GM12878 (cell line): ENCODE data around the gene PLAC8L1. TPM values are rescaled to one million over a fixed set of nuclear protein-coding genes. Genes with fewer than 3 reads are reported as not detected.

ENCODE experiments used
- ATAC-seq: fragments of 200-7000 bp; cut with Tn5 transposase; 3 replicates; pipeline ENCODE4 v1.9.1; 2020; ENCODE audit warnings: mild to moderate bottlenecking, moderate library complexity
- BruUV-seq: library from RNA; stranded (reverse); fragments of 400-500 nt; replicated peaks from 2 replicates; lab custom pipeline; 2021; lab: Mats Ljungman, UMichigan
- CTCF ChIA-PET: fragments of 300-600 bp; sonication (Branson Sonifier 250); formaldehyde crosslinking; extraction: SDS; loops from one replicate; lab custom pipeline; 2021; ENCODE audit warnings: inconsistent platforms; lab: Yijun Ruan, JAX
- POLR2A ChIA-PET: fragments of 350-600 bp; formaldehyde crosslinking; extraction: SDS; loops from one replicate; lab custom pipeline; 2021; ENCODE audit warnings: inconsistent platforms; lab: Charles Lee
- RAD21 ChIA-PET: fragments of 300-600 bp; sonication (Branson Sonifier 250); formaldehyde crosslinking; loops from one replicate; lab custom pipeline; 2023; ENCODE audit warnings: antibody characterized with exemption; ENCODE audit not compliant: unreplicated experiment; lab: Charles Lee
- SMC1A ChIA-PET: fragments of 300-600 bp; sonication (Branson Sonifier 250); formaldehyde crosslinking; loops from one replicate; lab custom pipeline; 2023; ENCODE audit not compliant: unreplicated experiment, uncharacterized antibody; lab: Charles Lee
- DNase-seq: peaks from one replicate; pipeline ENCODE4 v3.0.0-alpha.2; 2011; ENCODE audit warnings: low read depth, low spot score
- FAIRE-seq: peaks from 3 replicates; lab custom pipeline; 2011; peaks lifted over from hg19 to GRCh38; lab: Jason Lieb, UNC
- H2AFZ ChIP-seq: 2 replicates; pipeline ENCODE4 v1.6.0; 2011; ENCODE audit warnings: low read depth, low read length, control low read depth; ENCODE audit not compliant: control insufficient read depth
- H3K27ac ChIP-seq: 2 replicates; pipeline ENCODE4 v1.5.1; 2011; ENCODE audit warnings: control low read depth; ENCODE audit not compliant: control insufficient read depth, insufficient read depth
- H3K27me3 ChIP-seq, 2 experiments: replicated peaks in 1 of 2; 2 replicates each; pipeline versions ENCODE4 v1.6.0 to v1.6.1; 2011; ENCODE audit warnings: low read length in 1 of 2; ENCODE audit not compliant: control insufficient read depth in 2 of 2, insufficient read depth in 2 of 2
- H3K36me3 ChIP-seq, 2 experiments: 2 replicates each; pipeline ENCODE4 v1.5.1; 2011; ENCODE audit warnings: low read length in 1 of 2; ENCODE audit not compliant: control insufficient read depth in 2 of 2, insufficient read depth in 2 of 2
- H3K4me1 ChIP-seq: 2 replicates; pipeline ENCODE4 v1.6.1; 2011; ENCODE audit warnings: mild to moderate bottlenecking, low read length, moderate library complexity, mixed read lengths; ENCODE audit not compliant: control insufficient read depth, insufficient read depth
- H3K4me2 ChIP-seq: 2 replicates; pipeline ENCODE4 v1.6.0; 2011; ENCODE audit warnings: control low read depth; ENCODE audit not compliant: control insufficient read depth, insufficient read depth
- H3K4me3 ChIP-seq: fragments of 200-600 bp; sonication (generic); 2 replicates; pipeline ENCODE4 v1.5.1; 2016
- H3K79me2 ChIP-seq: 2 replicates; pipeline ENCODE4 v1.6.0; 2011; ENCODE audit warnings: low read length; ENCODE audit not compliant: control insufficient read depth, insufficient read depth
- H3K9ac ChIP-seq: 2 replicates; pipeline ENCODE4 v1.8.0; 2011; ENCODE audit warnings: low read length, control low read depth, mixed read lengths; ENCODE audit not compliant: control insufficient read depth, insufficient read depth
- H3K9me3 ChIP-seq: replicated peaks from 3 replicates; pipeline ENCODE4 v1.5.1; 2011; ENCODE audit warnings: mild to moderate bottlenecking, low read length; ENCODE audit not compliant: control insufficient read depth, insufficient read depth
- H4K20me1 ChIP-seq: 2 replicates; pipeline ENCODE4 v1.6.0; 2011; ENCODE audit not compliant: control insufficient read depth, insufficient read depth
- CEBPB ChIP-seq, 2 experiments: fragments of 150-350 bp in 1 of 2; IDR thresholded peaks; 2 replicates each; pipeline ENCODE4 v1.6.1; 2012 to 2014; ENCODE audit warnings: low read depth in 2 of 2, low read length in 2 of 2, borderline replicate concordance in 1 of 2, inconsistent platforms in 1 of 2
- EP300 ChIP-seq, 2 experiments: fragments of 150-350 bp in 1 of 2; IDR thresholded peaks; 2 replicates each; pipeline ENCODE4 v1.6.1; 2011 to 2012; ENCODE audit warnings: low read depth in 2 of 2, low read length in 2 of 2, borderline replicate concordance in 1 of 2, improper control_type of control experiment in 1 of 2, inconsistent platforms in 1 of 2; ENCODE audit not compliant: control insufficient read depth in 1 of 2
- GABPA ChIP-seq: IDR thresholded peaks from 2 replicates; pipeline ENCODE4 v1.6.1; 2014; ENCODE audit warnings: antibody characterized with exemption, low read depth, mild to moderate bottlenecking, inconsistent platforms
- IRF3 ChIP-seq: fragments of 450-650 bp; IDR thresholded peaks from 2 replicates; pipeline ENCODE4 v1.6.1; 2014; ENCODE audit warnings: mild to moderate bottlenecking
- MEF2A ChIP-seq: IDR thresholded peaks from 2 replicates; pipeline ENCODE4 v1.6.1; 2011; ENCODE audit warnings: low read depth, mild to moderate bottlenecking, low read length, moderate library complexity; ENCODE audit not compliant: insufficient read depth
- MTA3 ChIP-seq: IDR thresholded peaks from 2 replicates; pipeline ENCODE4 v1.6.1; 2012; ENCODE audit warnings: low read length, inconsistent platforms, borderline replicate concordance
- PAX5 ChIP-seq: IDR thresholded peaks from 2 replicates; pipeline ENCODE4 v1.6.1; 2011; ENCODE audit warnings: low read depth, low read length, borderline replicate concordance
- PBX3 ChIP-seq: IDR thresholded peaks from 2 replicates; pipeline ENCODE4 v1.6.1; 2011; ENCODE audit warnings: mild to moderate bottlenecking, low read depth, low read length, moderate library complexity; ENCODE audit not compliant: insufficient replicate concordance
- RELA ChIP-seq: fragments of 450-650 bp; IDR thresholded peaks from 2 replicates; pipeline ENCODE4 v1.8.0; 2014; ENCODE audit warnings: borderline replicate concordance; ENCODE audit not compliant: partially characterized antibody
- RELB ChIP-seq: fragments of 450-650 bp; IDR thresholded peaks from 2 replicates; pipeline ENCODE4 v1.6.1; 2017; ENCODE audit warnings: low read depth, mild to moderate bottlenecking, moderate library complexity
- RUNX3 ChIP-seq: IDR thresholded peaks from 2 replicates; pipeline ENCODE4 v1.6.1; 2012; ENCODE audit warnings: low read length, inconsistent platforms
- SMC3 ChIP-seq: IDR thresholded peaks from 2 replicates; pipeline ENCODE4 v1.6.1; 2011; ENCODE audit warnings: low read length, improper control_type of control experiment, borderline replicate concordance
- SPI1 ChIP-seq: IDR thresholded peaks from 2 replicates; pipeline ENCODE4 v1.6.1; 2011; ENCODE audit warnings: low read depth, mild to moderate bottlenecking, low read length, moderate library complexity, borderline replicate concordance; ENCODE audit not compliant: insufficient read depth
- ZBTB4 ChIP-seq: fragments of 450-650 bp; formaldehyde crosslinking; IDR thresholded peaks from 2 replicates; pipeline ENCODE4 v1.4.0; 2022; ENCODE audit warnings: mild to moderate bottlenecking, moderate library complexity
- ZZZ3 ChIP-seq: IDR thresholded peaks from 2 replicates; pipeline ENCODE4 v1.6.1; 2011; ENCODE audit warnings: low read depth; ENCODE audit not compliant: control insufficient read depth, insufficient read length
- WGBS: methylation state at CpG from one replicate; pipeline ENCODE4 v1.1.6; 2016; ENCODE audit warnings: low lambda C conversion rate; ENCODE audit not compliant: insufficient replicate concordance, insufficient coverage; ENCODE audit errors: missing lambda C conversion rate; 5-methylcytosine and 5-hydroxymethylcytosine counted together
- in situ Hi-C: fragments of 300-500 bp; cut with MboI; formaldehyde crosslinking; loops from 9 replicates; pipeline ENCODE4 v1.14.3; 2018; ENCODE audit warnings: mixed read lengths
- intact Hi-C: fragments of 100-400 bp; cut with micrococcal nuclease; formaldehyde crosslinking; loops from one replicate; pipeline ENCODE4 v1.14.2; 2022; ENCODE audit not compliant: unreplicated experiment
- polyA plus RNA-seq, 11 experiments: library from polyadenylated mRNA; depleted of rRNA in 4 of 11; unstranded in 6 of 11; stranded (reverse) in 5 of 11; fragments of >200 nt; fragmentation: Nextera tagmentation in 4 of 11; fragmentation: Illumina TruSeq in 1 of 11; extraction: Ambion mirVana in 4 of 11; extraction: Trizol in 1 of 11; gene quantifications; 1 replicate in 1 of 11; 2 replicates in 10 of 11; pipeline versions ENCODE4 v1.2.1 to v1.2.3, GENCODE V29; 2011 to 2016; ENCODE audit warnings: inconsistent platforms in 2 of 11, missing spikeins in 2 of 11, low read depth in 1 of 11
- total RNA-seq, 4 experiments: library from RNA; depleted of rRNA in 3 of 4; stranded (reverse); fragments of >200 nt in 3 of 4; fragmentation: Illumina TruSeq in 1 of 4; extraction: Trizol in 1 of 4; gene quantifications; 2 replicates each; pipeline versions ENCODE4 v1.2.1 to v1.2.3, GENCODE V29; 2013 to 2021

The PLAC8L1 gene
- total and polyA plus RNA-seq, 10 of the 15 experiments (the other 5 are each of a cell fraction or from before 2014, with no cell fraction given), result 0.17 to 0.39 (median 0.24) TPM; not detected in 4

- TF ChIP-seq RELB, result no peak
- TF ChIP-seq MTA3, result no peak
- TF ChIP-seq IRF3, result no peak
- TF ChIP-seq PAX5, result no peak
- no peak for TF ChIP-seq RELA
- no peak for TF ChIP-seq SMC3
- TF ChIP-seq, all 136 proteins: peak for 0
These were observed 3.7 kb downstream of the PLAC8L1 start (continued) for GRCh38 chr5:146101646-146102045.

GRCh38 chr5:146098047-146098446, 7.3 kb downstream of the PLAC8L1 start:
- ChIA-PET CTCF (no interaction called here), POLR2A (no interaction called here), RAD21 (no interaction called here), SMC1A (no interaction called here)
- no peak overlapping the region for H3K27ac ChIP-seq
- WGBS, result 93% methylated on average over 6 of the region's 6 CpGs
- no peaks in the 10 kb centered on the region for H4K20me1 ChIP-seq
- no peak for ATAC-seq
- no peaks in the 10 kb centered on the region for H3K79me2 ChIP-seq
- H3K4me3 ChIP-seq, result no peak overlapping the region
- no peak for FAIRE-seq
- in situ Hi-C loops (no loop called here), intact Hi-C loops (no loop called here)
- H3K4me1 ChIP-seq, result no peaks in the 10 kb centered on the region
- H3K27me3 ChIP-seq, result no peaks in the 10 kb centered on the region
- no peak overlapping the region for H2AFZ ChIP-seq
- H3K36me3 ChIP-seq, result no peaks in the 10 kb centered on the region
- H3K4me2 ChIP-seq, result no peak overlapping the region
- no peak for DNase-seq
- BruUV-seq, result no TSS peak
- H3K9ac ChIP-seq, result no peak overlapping the region
- no peaks in the 10 kb centered on the region for H3K9me3 ChIP-seq
- TF ChIP-seq ZBTB4 (CRISPR knock-in tag), result no peak
- TF ChIP-seq MEF2A, result no peak
- TF ChIP-seq SPI1, result no peak
- no peak for TF ChIP-seq EP300 (IDR thresholded peaks at IDR 0.05; ENCODE audit: borderline replicate concordance in 1 of 2, control insufficient read depth in 1 of 2, low read depth in 2 of 2, low read length in 2 of 2)
- TF ChIP-seq CEBPB (IDR thresholded peaks at IDR 0.05; ENCODE audit: borderline replicate concordance in 1 of 2, low read depth in 2 of 2, low read length in 2 of 2), result no peak
- no peak for TF ChIP-seq ZZZ3
- TF ChIP-seq RUNX3, result no peak
- no peak for TF ChIP-seq GABPA
- TF ChIP-seq PBX3, result no peak
